ENCODE measurements around the gene EXOSC5.
"Not testable (repeated sequence)": the region's sequence is repeated elsewhere in the genome, so short reads cannot be mapped to it uniquely, and the experiment has no call there.

Gene EXOSC5

GRCh38 chr19:41426116-41426841 lies 29.1 kb upstream of the EXOSC5 start:
- DNase-seq, result no peak

DNA sequence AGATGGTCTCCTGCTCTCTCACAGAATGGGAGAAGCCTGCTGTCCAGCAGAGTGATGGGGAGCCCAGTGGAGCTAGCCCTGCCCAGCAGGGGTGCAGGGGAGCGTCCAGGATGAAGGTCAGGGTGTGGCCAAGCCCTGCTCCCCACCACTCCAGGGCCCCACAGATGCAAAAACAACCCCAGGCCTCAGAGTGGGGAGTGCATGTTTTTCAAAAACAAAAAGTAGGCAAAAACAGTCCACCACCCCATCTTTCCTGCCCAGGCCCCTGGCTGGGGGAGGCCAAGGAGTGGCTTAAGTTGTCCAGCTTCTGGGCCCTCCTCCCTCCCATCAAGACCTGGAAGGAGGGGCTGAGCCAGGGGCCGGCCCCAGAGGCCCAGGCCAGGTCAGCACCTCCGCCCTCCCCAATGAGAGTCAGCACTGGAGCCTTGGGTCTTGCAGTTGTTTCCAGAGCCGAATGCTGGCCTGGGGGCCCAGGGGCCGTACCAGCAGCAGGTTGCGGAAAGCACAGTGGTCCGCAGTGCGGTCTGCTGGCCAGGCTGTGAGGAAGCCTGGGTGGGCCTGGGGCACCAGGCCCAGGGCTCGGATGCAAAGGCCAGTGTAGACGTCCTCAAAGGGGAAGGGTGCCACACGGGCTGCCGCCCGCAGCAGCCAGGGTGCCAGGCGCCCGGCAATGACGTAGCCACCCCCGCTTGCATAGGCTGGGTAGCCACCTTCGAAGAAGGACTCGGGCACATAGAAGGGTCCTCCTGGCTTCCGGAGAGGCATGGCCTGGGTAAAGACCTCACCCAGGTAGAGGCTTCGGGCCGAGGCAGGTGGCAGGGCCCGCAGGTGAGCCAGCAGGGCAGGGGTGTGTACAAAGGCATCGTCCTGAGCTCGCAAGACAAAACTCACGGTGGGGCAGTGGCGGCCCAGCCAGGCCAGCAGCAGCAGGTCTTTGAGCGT lies 28.3 kb upstream of the EXOSC5 start:
- DNase-seq, result no peak

DNA sequence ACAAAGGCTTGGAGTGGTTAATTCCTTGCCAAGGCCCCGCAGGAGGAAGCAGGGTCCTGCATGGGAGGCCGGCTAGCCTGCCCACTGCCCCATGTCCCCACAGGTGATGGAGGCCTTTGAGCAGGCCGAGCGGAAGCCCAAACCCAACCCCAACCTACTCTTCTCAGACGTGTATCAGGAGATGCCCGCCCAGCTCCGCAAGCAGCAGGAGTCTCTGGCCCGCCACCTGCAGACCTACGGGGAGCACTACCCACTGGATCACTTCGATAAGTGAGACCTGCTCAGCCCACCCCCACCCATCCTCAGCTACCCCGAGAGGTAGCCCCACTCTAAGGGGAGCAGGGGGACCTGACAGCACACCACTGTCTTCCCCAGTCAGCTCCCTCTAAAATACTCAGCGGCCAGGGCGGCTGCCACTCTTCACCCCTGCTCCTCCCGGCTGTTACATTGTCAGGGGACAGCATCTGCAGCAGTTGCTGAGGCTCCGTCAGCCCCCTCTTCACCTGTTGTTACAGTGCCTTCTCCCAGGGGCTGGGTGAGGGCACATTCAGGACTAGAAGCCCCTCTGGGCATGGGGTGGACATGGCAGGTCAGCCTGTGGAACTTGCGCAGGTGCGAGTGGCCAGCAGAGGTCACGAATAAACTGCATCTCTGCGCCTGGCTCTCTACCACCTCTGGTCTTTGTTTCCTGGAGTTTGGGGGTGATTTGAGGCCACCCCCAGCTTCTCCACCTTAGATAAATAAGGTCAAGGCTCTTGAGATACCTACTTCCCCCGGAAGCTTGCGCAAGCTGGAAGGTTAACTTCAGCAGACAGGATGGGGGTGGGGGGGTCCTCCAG lies 27.4 kb upstream of the EXOSC5 start:
- DNase-seq, result no peak

- DNase-seq, result no peak
Measured at GRCh38 chr19:41422955-41423354, 25.8 kb upstream of the EXOSC5 start.

DNA sequence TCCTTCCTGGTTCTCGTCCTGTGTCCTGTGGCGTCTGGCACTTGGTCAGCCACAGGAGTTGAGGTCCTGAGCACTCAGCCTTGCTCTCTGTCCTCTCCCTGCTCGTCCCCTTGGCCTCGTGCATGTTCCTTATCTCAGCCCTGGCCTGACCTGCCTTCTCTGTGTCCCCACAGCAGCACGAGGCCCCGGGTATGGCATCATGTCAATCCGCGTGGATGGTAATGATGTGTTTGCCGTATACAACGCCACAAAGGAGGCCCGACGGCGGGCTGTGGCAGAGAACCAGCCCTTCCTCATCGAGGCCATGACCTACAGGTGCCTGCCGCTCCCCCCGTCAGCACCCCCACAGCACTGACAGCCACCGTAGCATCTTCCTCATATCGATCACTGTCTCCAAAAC lies 25.3 kb upstream of the EXOSC5 start:
- no peak for DNase-seq

DNA sequence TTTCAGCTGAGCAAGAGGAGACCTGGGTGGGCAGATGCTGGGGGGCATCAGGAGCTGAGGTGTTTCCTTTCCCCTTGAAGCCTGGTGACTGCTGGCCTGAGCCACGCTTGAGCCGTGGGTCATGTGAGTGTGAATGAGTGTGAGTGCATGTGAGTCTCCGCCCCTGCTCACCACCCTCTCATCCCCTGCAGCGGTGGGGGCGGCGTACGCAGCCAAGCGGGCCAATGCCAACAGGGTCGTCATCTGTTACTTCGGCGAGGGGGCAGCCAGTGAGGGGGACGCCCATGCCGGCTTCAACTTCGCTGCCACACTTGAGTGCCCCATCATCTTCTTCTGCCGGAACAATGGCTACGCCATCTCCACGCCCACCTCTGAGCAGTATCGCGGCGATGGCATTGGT lies 24.8 kb upstream of the EXOSC5 start:
- no peak for DNase-seq

DNA sequence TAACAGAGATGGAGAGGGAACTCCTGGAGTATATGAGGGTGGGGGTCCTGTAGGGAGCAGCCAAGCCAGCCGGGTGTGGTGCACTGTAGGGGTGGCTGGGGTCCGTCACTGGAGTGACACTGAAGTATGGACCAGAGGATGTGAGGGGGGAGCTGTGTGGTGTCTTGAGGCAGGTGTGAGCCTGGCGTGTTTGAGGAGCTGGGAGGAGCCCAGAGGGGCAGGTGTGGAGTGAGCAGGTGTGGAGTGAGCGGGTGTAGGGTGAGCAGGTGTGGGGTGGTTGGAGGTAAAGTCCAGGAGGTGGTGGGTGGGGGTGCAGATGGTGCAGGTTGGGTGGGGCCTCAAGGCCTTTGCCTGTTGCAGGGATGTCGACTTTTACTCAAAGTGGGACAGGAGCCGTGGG lies 24.2 kb upstream of the EXOSC5 start:
- DNase-seq, result no peak

DNA sequence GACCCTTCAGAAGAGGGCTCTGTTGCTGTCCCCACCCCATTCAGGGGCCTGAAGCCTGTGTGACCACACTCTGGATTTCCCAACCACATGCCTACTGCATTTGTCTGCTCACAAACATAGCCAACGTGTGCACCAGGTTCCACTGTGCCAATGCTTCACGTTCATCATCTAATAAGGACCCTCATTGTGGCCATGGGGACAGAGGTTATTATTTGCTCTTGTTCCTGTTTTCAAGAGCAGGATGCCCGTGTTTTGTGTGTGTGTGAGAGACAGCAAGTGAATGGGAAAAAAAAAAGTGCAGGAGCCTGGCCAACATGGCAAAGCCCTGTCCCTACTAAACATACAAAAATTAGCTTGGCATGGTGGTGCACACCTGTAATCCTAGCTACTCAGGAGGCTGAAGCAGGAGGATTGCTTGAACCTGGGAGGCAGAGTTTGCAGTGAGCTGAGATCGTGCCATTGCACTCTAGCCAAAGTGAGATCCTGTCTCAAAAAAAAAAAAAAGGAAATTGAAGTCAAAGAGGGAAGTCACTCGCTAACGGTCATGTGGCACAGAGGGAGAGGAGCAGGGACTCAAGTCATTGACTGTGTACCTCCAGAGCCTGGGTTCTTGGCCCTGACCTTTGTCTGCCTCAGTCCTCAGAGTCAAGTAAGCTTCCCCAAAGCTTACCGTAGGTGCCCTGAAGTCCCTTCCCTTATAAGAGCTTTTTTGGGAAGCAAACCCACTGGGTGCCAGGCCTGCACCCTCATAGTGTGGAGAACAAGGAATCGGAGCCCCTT lies 23.1 kb upstream of the EXOSC5 start:
- DNase-seq, result peak; percentile 16 to 79

DNA sequence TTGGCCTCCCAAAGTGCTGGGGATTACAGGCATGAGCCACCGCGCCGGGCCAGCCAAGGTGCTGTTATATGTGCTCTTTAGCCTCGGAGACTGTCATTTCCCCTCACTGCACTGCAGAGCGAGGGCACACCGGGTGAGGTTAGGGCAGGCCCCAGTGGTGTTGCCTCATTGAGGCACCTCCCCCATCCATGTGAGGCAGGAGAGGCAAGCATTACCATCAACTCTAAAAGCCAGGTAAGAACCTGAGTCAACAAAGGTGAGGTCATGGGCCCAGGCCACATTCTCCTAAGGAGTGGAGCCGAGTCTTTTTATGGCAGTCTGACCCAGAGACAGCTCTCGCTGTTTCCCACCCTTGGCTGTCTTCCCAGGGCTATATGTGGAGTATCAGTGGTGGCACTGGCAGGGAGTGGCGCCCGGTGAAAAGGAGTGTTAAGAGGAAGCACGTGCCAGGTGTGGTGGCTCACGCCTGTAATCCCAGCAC lies 19.1 kb upstream of the EXOSC5 start:
- no peak for DNase-seq

DNA sequence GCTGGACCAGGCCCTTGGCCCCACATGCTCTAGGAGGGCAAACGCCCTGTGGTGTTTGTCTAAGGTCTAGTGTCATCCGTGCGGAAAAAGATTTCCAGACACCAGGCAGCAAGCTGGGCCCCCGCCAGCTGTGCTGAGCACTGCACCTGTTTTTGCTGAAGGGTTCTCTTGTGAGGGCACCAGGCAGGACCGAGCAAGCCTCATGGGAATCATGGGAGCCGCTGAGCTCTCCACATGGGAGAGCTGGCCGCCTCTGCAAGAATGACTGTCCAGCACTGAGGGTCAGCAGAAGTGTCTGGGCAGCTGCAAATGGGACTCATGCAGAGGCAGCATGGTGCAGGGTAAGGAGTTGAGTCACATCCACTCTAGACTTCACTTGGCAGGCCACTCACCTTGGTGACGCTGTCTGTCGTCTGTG lies 18.0 kb upstream of the EXOSC5 start:
- no peak for DNase-seq

- no peak for DNase-seq
Measured at GRCh38 chr19:41414461-41414860, 17.3 kb upstream of the EXOSC5 start.

- DNase-seq, result no peak
Measured at GRCh38 chr19:41413947-41414346, 16.8 kb upstream of the EXOSC5 start.

GRCh38 chr19:41412953-41413352 lies 15.8 kb upstream of the EXOSC5 start:
- DNase-seq, result no peak

GRCh38 chr19:41411968-41412265 lies 14.8 kb upstream of the EXOSC5 start:
- DNase-seq, result no peak

- DNase-seq, result no peak
Measured at GRCh38 chr19:41411100-41411967, 14.2 kb upstream of the EXOSC5 start.

DNA sequence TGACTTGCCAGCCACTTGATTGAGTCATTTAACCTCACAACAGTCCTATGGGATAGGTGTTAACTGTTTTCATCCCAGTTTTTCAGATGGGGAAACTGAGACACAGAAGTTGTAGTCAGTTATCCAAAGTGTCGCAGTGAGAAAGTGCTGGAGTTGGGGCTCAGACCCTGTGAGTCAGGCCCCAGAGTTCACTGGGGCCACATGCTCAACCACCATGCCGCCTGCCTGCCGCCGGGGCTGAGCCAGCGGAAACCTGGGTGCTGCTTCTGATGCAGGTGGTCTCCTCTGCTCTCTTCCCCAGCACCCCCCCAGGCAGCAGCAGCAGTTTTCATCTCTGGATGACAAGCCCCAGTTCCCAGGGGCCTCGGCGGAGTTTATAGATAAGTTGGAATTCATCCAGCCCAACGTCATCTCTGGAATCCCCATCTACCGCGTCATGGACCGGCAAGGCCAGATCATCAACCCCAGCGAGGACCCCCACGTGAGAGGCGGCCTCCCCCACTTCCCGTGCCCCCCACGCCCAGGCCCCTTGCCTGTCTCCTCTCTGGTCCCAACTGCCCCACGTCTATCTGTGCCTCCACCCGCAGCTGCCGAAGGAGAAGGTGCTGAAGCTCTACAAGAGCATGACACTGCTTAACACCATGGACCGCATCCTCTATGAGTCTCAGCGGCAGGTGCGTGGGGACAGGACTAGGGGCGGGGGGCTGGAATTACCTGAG lies 13.3 kb upstream of the EXOSC5 start:
- DNase-seq, result no peak

- no peak for DNase-seq
Measured at GRCh38 chr19:41409288-41409687, 12.1 kb upstream of the EXOSC5 start.

DNA sequence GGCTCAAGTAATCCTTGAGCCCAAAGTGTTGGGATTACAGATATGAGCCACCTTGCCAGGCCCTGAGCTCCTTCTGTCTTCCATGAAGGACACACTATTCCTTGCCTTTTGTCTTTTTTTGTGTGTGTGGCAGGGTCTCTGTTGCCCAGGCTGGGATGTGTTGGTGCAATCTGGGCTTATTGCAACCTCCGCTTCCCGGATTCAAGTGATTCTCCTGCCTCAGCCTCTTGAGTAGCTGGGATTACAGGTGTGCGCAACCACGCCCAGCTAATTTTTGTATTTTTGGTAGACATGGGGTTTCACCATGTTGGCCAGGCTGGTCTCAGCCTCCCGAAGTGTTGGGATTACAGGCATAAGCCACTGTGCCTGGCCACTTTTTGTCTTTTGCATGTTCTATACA lies 11.7 kb upstream of the EXOSC5 start:
- DNase-seq, result not testable (repeated sequence)

DNA sequence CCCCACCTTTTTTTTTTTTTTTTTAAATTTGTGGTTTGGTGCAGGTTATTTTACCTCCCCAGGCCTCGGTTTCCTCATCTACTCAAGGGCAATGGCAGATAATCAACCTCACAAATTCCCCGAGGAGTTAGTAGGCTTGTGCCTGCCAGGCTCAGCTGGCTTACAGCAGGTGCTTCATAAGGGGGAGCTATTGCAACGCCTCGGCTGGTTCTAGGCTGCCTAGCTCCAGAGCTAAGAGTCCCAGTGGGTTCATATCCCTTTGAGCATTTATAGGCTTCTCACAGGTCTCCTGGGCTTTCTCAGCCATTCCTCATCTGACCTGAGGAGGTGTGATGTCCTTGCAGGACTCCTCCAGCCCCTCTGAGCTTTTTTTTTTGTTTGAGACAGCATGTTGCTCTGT lies 11.1 kb upstream of the EXOSC5 start:
- no peak for DNase-seq

GRCh38 chr19:41407271-41407670 lies 10.1 kb upstream of the EXOSC5 start:
- DNase-seq, result peak; percentile 7 to 83

GRCh38 chr19:41405776-41406175 lies 8.6 kb upstream of the EXOSC5 start:
- DNase-seq, result no peak
